GM18526 (cell line): ENCODE measurements around the gene ARHGAP8.

ENCODE experiments used
- POLR2A ChIP-seq: IDR thresholded peaks from 3 replicates; pipeline ENCODE4 v1.6.1; 2011; ENCODE audit not compliant: insufficient read length; ENCODE audit errors: extremely low read depth

The ARHGAP8 gene

GRCh38 chr22:44752285-44753188 is at the start of gene ARHGAP8:
Gene ARHGAP8 (plus strand): TSS chr22:44752575. CDS start chr22:44786528, 33,953 bp downstream.
- TF ChIP-seq POLR2A, result no peak

GRCh38 chr22:44703255-44703870 is 49.0 kb upstream of the ARHGAP8 start:
- no peak for TF ChIP-seq POLR2A

DNA sequence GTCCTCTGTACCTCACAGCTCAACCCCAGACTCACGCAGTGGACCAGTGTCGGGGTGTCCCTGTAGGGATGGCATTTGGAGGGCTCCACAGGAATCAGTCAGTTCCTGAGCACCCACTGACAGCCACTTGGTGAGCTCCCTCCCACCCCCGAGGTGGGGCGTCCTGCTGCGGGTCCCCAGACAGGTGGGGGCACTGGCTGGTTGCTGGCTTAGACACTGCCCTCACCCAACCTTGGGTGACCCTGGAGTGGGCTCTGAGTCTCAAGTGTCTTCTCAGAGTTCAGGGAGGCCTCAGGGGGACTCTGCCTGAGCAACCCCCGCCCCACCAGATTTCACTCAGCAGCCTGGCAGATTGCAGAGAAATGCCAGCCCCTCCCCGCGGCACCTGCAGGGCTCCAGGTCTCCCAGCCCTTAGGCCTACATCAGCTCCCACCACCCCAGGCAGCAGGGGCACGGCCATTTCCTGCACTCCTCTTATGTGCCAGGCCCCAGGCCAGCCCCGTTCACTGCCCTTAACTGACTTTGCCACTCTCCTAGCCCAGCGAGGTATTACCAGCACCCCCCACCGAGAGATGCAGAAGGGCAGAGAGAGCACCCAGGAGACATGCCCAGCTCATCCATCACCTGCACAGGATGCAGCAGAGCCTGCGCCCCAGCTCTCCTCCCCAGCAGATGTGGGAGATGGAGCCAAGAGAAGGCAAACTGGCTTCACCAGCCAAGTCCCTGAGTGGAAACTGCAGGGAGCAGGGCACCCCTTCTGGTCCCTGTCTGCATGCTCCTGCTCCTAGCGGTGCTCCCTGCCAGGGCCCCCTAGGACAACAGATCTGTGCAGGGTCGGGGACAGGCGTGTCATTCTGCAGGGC is 48.0 kb upstream of the ARHGAP8 start:
- TF ChIP-seq POLR2A, result no peak

DNA sequence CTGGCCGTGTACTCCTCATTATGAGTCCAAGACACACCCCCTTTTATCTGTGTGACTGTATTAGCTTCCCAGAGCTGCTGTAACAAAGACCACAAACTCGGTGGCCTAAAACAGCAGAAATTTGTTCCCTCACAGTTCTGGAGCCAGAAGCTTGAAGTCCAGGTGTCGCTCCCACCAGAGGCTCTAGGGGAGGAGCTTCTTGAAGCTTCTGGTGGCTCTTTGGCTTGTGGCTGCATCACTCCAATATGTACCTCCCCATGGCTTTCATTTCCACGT is 47.4 kb upstream of the ARHGAP8 start:
- TF ChIP-seq POLR2A, result no peak

DNA sequence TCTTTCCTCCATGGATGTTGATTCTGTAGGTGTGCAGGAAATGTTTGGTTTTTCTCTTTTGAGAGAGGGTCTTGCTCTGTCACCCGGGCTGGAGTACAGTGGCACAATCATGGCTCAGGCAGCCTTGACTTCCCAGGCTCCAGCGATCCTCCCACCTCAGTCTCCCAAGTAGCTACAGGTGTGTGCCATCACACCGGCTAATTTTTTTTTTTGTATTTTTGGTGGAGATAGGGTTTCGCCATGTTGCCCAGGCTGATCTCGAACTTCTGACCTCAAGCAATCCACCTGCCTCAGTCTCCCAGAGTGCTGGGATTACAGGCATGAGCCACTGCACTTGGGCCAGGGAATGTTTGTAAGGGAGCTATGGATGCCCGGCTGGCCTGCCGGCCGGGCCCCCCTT is 45.9 kb upstream of the ARHGAP8 start:
- TF ChIP-seq POLR2A, result no peak

GRCh38 chr22:44707178-44707577 is 45.2 kb upstream of the ARHGAP8 start:
- TF ChIP-seq POLR2A, result no peak

GRCh38 chr22:44707752-44708151 is 44.6 kb upstream of the ARHGAP8 start:
- TF ChIP-seq POLR2A, result no peak

DNA sequence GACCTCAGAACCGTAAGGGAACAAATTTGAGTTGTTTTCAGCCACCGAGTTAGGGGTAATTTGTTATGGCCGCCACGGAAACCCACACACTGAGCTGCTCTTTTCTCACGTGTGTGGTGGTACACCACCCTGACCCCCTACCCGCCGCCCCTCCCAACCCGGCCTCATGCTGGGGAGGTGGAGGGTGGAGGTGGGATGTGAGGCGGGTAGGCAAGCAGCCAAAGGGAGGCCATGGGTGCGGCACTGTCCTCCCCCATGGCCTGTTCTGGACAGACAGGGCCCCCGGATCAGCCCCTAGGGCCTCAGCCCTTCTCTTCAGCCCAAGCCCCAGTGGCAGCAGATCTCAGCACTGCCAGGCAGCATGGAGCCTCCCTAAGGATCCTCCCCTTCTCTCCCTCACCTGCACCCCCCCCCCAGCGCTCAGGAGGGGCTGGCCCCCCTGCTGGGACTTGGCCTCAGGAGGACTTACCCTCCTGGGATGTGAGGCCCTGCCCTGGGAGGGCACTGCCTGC is 42.4 kb upstream of the ARHGAP8 start:
- no peak for TF ChIP-seq POLR2A

GRCh38 chr22:44710474-44711240 is 41.7 kb upstream of the ARHGAP8 start:
- TF ChIP-seq POLR2A, result no peak

DNA sequence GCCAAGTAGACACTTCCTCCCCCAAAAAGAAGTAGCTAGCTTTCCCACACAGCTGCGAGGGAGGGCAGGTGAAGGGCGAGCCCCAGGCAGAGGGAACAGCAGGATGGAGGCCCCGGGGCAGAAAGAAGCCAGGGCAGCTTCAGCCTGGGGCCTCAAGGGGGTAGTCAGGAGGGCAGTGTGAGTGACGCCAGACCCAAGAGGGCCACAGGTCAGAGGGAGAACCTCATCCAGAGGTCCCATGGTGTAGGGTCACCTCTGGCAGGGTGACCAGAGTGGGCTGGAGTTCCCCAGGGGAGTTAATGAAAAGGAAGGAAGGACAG is 41.2 kb upstream of the ARHGAP8 start:
- no peak for TF ChIP-seq POLR2A

GRCh38 chr22:44711690-44712555 is 40.5 kb upstream of the ARHGAP8 start:
- no peak for TF ChIP-seq POLR2A

GRCh38 chr22:44712962-44713361 is 39.4 kb upstream of the ARHGAP8 start:
- no peak for TF ChIP-seq POLR2A

GRCh38 chr22:44714703-44715350 is 37.5 kb upstream of the ARHGAP8 start:
- TF ChIP-seq POLR2A, result no peak

DNA sequence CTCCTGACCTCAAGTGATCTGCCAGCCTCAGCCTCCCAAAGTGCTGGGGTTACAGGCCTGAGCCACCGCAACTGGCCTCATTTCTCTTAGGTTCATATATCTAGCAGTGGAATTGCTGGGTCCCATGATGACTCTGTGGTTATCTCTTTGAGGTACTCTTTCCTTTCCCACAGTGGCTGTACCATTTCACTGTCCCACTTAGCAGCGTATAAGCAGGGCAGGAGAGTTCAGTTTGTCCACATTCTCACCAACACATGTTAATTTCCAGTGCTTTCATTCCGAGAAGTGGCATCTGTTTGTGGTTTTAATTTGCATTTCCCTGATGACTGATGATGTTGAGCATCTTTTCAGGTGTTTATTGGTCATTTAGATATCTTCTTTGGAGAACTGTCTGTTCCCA is 34.0 kb upstream of the ARHGAP8 start:
- no peak for TF ChIP-seq POLR2A
